ENCODE data around the gene OR51V1.
"Not testable (repeated sequence)": the region's sequence is repeated elsewhere in the genome, so short reads cannot be mapped to it uniquely, and the experiment has no call there.

GRCh38 chr11:5165898-5166297, 34.6 kb downstream of the OR51V1 start:
- TF ChIP-seq CTCF (IDR thresholded peaks at IDR 0.05; ENCODE audit: borderline replicate concordance, extremely low read depth, low read length, poor library complexity, severe bottlenecking); EZH2 (IDR thresholded peaks at IDR 0.05; ENCODE audit: borderline replicate concordance, low read depth, low read length, severe bottlenecking): not testable (repeated sequence)

Data from DND-41 (cell line).